GM21526 (cell line): ENCODE data around the gene OLFML2B.

Source experiments
- ATAC-seq: cut with Tn5 transposase; IDR thresholded peaks from one replicate; pipeline ENCODE4 v1.9.1; 2021; ENCODE audit warnings: moderate library complexity; ENCODE audit not compliant: unreplicated experiment, low FRiP score

OLFML2B gene

DNA sequence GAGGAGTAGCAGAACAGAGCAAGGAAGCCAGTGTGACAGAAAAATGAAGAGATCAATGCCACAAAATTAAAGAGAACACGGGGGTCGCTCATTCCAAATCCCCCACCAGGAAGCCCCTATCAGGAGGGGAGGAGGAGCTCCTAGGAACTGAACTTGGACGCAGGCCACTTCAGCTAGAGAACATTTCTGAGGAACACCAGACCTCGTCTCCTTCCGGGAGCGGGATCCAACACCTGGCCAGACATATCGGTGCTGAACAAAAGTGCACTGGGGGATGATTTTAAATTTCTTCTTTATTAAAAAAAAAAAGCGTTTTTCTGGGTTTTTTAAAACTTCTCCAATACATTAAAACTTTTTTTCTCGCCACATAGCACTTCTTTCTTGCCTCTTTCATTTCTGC lies 40.8 kb downstream of the OLFML2B start:
- ATAC-seq, result no peak

DNA sequence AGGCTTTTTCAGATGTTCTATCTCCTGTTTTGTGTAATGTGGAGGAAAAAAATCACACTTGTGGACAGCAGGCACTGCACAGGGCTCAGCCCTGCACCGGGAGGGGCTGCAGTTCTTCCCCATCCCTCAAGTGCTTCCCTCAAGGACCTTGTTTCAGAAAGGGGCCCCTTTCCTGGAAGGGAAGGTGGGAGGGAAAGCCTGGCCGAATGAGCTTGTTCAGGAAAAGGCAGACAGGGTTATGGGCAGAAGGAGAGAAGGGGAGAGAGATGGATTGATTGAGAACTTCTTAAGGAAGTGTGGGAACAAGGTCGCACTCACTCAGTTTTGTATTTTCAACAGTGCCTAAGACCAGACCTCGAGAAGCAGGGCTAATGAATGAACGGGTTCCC lies 41.2 kb downstream of the OLFML2B start:
- ATAC-seq, result no peak

DNA sequence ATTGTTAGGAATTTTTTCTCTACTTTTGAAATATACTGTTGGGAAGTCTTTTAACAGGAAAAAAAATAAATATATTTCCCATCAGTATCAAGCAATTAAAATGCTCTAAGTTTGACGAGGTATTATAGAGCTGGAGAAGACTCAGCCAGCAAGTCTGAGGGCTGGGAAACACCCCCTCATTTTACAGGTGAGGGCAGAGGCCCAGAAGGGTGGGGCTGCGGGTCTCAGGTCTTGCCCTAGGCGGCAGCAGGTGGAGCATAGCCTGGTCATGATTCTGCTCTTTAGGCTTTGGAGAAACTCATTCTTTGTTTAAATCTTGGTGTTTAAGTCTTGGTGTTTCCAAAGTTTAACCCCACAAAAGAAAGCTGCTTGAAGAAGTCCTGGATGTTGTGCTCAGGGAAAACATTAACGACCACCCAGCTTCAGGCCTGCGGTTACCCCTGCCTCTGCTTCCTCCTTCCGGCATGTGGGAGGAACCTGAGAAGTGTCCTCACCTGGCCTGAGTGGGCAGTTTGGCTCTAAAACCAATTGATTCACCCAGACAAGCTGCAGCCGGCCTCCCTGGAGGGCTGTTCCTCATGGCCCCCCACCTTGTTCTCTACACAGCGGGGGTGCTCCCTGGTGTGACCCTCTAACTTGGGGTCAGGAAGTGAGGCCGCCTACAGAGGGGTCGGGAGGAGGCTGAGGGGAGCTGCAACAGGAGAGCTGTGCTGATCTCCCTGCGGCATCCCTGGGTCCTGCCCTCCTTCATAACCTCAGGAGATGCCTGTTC lies 41.7 kb downstream of the OLFML2B start:
- no peak for ATAC-seq

DNA sequence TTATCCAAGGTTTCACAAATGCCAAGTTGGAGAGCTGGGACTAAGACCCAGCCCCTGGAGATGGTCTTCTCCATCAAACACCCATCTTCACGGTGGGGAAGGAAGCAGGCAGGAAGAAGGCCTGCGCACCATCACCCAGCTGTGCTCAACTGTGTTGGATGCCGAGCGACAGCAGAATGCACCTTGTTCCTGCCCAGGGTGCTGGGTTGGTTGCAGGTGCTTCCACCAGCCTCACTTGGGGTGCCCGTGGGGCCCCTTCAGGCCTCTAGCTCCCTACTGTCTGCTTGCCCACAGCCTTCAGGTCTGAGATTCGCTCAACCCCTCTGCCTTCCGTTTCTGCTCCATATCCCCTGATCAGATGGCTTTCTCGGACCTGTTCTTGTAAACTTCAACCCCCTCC lies 42.5 kb downstream of the OLFML2B start:
- no peak for ATAC-seq

DNA sequence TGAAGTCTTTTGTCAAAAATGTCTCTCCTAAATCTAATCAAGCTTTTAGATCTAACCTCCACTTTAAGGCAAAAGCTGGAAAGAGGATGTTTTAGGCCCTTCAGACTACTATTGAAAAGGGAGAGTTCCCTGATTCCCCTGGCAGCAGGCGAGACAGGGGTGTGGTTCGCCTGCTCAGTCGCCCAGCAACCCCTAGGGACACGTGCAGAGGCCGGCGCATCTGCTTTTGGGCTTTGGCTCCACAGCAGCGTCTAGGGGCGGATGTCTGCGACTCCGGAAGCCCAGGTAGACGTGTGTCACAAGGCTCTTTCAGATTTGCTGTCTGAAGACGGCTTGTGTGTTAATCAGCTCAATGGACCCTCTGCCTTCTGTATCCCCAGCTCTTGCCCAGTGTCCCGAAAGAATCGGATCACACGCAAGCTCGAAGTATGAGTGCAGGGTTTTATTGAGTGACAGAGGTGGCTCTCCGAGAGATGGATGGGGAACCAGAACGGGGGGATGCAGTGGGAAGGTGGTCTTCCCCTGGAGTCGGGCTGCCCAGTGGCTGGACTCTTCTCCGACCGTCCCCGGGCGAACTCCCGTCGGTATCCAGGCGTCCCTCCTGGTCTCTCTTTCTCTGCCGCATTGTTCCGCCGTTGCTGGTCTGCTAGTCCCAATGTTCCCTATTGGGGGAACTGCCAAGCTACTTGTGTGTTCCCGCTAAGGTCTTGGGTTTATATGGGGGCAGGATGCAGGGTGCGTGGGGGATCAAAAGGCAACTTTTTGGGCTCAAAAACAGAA lies 45.5 kb downstream of the OLFML2B start:
- ATAC-seq, result no peak

DNA sequence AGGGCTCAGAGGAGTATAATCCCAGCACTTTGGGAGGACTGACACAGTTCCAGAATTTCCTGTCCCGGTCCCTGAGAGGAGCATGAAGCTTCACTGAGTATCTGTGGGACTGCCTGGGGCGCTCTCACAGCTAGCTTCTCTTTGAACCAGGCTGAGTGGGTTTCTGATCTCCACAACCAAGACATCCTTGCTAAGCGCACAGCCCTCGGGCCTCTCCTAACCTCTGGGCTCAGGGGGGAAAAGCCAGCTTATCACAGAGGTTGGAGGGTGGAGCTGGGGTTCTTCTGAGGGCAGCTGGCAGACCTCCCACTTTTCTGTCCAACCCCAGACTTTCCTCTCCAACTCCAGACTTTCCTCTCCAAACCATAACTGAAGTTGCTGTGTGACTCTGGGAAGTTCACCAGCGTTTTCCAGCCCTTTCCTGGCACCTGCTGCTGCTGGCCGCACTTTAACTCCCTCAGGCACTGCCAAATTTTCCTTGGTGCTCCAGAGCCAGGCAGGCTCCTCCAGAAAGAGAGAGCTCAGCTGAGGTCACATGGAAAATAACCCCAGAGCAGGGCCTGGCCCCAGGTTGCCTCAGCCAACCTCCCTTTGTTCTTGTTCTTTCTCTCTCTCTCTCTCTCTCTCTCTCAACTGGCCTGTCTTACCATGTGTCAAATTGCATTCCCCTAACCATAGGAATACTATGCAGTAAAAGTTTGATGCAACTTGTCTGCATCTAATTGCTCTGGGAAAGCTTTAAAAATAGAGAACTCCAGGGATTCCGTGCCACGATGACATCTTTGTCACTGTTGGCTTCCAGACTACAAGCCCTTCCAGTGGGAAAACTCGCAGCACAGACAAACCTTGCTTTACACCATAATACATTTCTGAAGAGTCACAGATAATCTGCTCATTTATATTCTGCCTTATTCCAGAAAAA lies 49.5 kb downstream of the OLFML2B start:
- ATAC-seq, result no peak

DNA sequence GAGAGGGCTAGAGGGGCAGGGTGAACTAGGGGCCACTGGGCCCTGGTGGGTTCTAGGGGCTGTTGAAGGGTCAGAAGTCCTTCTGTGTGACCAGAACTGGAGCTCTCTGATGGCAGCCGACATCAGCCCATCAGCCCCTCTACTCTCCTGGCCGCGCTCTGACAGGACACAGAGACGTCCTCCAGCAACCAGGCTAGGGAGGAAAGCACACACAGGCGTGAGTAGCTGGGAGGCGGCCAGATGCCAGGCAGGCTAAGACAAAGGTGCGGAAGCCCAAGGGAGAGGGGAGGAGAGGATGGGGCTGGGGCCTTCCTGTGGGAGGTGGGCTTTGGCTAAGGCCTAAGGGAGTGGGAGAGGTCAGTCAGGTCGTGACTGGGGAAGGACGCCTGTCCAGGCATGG lies 50.8 kb downstream of the OLFML2B start:
- ATAC-seq, result no peak

DNA sequence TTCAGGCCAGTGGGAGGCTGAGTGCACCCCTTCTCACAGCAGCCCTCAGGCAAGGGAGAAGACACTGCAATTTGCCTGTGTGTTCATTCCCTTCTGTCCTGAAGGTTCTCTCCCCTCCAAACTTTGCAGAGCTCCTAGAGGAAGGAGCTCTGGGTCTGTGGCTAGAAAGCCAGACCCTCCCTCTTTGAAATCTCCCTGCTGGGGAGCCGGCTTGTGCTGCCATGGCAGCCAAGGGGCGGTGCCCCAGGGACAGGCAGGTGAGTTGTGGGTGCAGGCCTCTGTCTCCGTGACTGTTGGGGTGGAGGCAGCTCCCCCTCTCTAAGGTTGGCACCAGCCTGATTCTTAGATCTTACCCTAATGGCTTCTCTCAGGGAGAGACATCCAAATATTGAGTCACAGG lies 53.0 kb downstream of the OLFML2B start:
- ATAC-seq, result no peak

DNA sequence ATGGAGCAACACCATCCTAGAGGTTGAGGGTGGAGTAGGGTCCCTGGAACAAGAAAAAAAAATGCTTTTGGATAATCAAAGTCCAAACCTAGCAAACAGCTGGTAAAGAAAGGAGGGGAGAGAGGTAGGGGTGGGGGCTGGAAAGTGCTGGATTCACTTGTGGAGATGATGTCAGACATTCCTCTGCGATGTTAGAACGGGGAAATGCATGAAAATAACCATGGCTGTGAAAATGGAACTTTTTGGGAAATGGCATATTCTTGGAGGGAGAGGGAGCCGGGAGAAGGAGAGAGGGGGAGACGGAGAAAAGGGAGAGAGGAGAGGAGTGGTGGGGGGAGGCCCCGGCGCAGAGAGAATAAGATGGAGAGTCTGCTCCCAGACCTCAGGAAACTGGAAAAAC lies 53.6 kb downstream of the OLFML2B start:
- ATAC-seq, result no peak

DNA sequence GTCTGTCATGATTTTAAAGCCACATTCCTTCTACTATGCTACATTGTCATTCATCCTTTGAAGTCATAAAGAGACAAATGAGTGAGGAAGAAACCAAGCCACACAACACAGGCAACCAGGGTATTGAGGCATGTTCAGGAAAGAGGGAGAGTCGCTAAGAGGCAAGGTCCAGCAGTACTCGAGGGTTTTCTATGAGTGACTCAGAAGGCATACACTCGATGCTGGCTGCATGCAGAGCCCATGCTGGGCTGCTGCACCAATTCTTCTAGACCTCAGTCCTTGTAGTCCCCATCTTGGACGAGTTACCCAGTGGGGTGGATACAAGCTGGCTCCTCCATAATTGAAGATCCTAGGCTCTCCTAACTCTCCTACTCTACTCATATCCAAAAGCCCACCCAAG lies 57.6 kb downstream of the OLFML2B start:
- ATAC-seq, result no peak

DNA sequence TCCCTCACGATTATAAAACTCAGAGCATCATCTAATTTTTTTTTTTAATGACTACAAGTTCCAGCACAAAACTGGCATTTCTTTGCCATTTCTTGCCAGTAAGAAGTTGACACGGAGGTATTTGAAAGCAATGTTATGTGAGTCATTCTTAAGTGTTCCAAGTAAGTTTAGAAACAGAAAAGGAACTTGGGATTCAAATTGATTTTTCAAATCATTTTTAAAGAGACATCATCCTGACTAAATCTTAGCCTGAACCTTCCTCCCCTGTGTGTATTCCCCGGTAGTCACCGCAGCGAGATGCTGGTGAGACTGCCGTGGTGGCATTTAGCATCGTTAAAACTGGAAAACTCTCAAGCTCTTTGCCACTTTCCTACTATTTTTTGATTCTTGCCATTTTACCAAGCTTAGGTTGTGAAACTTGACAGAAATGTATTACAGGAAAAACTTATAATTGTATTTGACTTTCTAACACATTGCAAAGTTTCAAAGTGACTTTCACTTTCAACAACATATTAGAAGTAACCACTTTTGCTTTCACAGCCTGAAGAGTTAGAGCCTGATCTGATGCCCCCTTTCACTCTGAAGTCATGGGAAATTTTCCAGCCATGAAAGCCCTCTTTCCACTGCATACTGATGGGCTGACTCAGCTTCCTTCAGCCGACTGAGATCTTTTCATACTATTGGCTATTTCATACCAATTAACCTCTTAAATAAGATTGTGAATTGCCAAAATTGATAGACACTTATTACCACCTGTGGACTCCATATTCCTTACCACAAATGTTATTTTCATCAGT lies 61.4 kb downstream of the OLFML2B start:
- ATAC-seq, result peak; percentile 84

DNA sequence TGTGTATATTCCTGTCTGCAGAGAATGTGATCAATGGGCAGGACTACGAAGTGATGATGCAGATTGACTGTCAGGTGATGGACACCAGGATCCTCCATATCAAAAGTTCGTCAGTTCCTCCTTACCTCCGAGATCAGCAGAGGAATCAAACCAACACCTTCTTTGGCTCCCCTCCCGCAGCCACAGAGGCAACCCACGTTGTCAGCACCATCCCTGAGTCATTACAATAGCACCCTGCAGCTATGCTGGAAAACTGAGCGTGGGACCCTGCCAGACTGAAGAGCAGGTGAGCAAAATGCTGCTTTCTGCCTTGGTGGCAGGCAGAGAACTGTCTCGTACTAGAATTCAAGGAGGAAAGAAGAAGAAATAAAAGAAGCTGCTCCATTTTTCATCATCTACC lies 65.2 kb downstream of the OLFML2B start:
- ATAC-seq, result no peak

DNA sequence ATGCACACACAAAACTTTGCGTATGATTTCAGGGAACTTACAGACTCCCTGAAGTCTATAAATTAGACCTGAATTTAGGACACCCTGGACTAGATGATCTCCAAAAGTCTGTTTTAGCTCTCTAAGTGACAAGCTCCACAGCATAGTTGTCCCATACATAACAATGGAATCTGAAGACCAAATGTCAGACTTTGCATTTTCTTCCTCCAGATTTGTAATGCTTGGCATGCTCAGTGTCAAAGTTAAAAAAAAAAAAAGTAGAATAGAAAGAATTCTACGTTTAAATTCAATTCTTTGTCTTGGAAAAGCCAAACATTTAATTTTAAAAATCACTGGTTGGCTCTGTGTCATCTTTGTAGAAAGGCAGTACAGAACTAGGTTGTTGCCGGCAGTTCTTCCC lies 66.7 kb downstream of the OLFML2B start:
- no peak for ATAC-seq

DNA sequence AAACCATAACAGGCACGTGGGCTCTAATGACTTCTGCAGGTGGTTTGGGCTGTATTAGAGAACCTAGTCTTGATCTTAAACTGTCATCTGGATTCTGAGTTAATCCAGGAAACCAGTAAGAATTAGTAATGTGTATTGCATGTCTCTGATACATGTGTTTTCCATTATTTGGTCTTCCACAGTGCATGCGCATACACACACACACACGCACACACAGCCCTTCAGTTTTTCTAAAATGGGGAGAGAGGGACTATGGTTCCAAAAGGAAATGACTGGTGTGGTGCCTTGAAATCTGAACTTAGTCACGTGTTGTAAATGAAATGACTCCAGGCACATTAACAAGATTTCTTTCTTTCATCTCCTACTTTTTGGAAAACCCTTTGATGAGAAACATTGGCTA lies 67.6 kb downstream of the OLFML2B start:
- ATAC-seq, result no peak

DNA sequence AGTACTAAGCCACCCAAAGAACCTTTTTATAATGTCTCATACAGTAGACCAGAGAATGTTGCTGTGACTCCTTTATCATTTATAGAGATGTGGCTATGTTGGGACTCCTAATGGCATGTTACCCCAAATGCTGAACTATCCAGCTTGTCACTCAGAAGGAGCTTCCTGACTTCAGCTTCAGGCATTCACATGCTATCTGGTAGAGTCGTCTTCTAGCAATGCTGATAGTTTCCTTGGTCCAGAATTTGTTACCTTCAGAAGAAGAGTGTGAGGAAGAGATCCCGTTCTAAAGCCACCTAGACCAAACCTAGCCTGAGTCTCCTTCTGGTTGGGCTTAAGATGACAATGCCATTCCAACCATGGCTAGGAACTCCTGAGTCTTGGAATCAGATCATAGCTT lies 68.1 kb downstream of the OLFML2B start:
- no peak for ATAC-seq

DNA sequence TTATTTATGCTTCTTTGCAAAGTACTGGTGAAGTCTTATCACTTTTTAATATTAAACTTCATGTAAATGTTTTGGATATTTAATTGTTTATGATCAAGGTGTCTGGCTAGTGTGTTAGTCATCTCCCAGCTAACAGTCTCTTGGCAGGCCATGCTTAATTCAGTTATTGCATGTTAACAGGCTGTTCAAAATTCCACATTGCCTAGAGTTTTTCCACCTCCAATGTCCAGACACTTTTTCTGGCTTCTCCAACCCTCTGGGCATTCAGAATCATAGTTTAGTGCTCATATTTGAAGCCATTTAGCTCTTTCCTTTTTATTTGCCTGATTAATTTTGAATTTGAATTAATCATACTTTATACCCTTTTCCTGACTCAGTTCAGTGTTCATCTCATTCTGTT lies 69.2 kb downstream of the OLFML2B start:
- ATAC-seq, result no peak

DNA sequence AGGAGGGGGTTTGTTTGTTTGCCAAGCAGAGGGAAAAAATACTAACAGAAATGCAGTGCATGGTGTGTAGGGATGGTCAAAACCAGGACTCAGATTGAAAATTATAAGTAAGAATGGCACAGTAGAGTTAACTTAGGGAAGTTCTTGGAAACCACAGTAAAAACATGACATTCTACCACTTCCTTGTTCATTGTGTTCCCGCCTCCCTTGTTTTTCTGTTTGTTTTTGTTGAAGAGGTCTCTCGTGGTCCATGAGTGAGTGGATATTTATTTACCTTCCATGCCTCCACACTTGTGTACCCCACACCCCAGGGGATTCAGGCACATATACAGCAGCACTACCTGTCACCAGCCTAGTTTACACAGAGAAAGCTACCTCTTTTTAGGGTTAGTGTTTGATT lies 69.6 kb downstream of the OLFML2B start:
- ATAC-seq, result no peak

DNA sequence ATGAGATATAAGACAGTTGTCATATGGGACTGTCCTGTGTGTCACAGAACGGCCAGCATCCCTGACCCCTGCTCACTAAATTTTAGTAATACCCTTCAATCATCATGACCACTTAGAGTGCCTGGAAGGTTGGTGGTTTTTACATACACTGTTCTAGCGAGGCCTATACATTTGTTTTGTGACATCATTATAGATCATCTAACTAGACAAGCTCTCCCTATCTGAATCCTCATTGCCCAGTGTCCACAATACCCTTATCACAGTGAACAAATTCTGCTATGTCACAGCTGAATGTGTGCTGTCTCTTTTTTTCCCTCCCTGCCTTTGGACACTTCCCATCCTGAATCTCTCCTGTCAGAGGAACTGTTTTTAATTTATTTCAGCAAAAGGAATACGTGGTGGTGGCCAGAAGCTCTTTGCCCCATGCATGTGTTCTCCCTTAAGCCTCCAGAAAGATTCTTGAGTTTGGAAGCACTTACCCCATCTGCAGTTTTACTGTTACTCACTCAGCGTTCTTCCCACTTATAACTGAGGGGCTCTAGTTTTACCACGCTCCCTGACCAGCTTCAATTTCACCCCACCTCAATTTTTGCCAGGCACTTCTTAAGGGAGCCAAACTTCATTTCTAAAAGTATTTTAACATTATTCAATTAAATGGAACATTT lies 70.3 kb downstream of the OLFML2B start:
- ATAC-seq, result no peak

DNA sequence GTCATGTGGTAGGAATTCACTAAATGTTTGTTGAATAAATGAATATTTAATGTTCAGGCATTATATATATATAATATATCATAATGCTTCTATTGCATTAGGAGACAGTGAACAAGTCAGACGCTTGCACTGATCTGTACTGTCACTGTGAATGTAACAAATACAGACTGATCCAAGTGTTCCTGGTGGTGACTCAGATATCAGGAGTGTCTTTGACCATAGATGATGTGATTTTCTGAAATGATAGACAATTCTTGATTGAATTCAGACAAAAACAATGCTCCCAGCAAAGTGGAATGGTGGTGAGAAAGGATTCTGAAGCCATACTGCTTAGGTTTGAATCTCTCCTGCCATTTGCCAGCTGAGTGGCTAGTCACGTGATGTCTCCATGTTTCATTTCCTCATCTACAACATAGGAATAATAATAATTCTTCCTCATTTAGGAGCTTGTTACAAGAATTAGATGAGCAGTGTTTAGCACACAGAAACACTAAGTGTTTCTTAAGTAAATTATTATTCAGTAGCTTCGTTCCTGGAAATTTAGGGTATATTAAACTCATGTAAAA lies 71.0 kb downstream of the OLFML2B start:
- no peak for ATAC-seq
